Activated CD4-positive, alpha-beta T cell treated with anti-CD3 and anti-CD28 coated beads for 24 hours (primary cell): ENCODE measurements around the gene SRGN.
"Not testable (repeated sequence)": the region's sequence is repeated elsewhere in the genome, so short reads cannot be mapped to it uniquely, and the experiment has no call there.

Experiments
- DNase-seq, 2 donors: peaks; one replicate each; pipeline ENCODE4 v3.0.0-alpha.2; 2020; ENCODE audit warnings: low read depth in 2 of 2

Gene SRGN

GRCh38 chr10:69087590-69088470, at the start of gene SRGN:
Gene SRGN (plus strand): TSS chr10:69088103. CDS start chr10:69088158, 55 bp downstream.
- DNase-seq = peak; percentile 57 to 69

- not testable (repeated sequence) for DNase-seq
These were observed 47.0 kb upstream of the SRGN start for GRCh38 chr10:69040904-69041303.

- no peak for DNase-seq
These were observed 45.5 kb upstream of the SRGN start for GRCh38 chr10:69042417-69042816.

GRCh38 chr10:69042838-69043237, 45.1 kb upstream of the SRGN start:
- DNase-seq = no peak

GRCh38 chr10:69043931-69044531, 43.9 kb upstream of the SRGN start:
- DNase-seq = no peak

- no peak for DNase-seq
These were observed 43.4 kb upstream of the SRGN start for GRCh38 chr10:69044546-69044945.

DNA sequence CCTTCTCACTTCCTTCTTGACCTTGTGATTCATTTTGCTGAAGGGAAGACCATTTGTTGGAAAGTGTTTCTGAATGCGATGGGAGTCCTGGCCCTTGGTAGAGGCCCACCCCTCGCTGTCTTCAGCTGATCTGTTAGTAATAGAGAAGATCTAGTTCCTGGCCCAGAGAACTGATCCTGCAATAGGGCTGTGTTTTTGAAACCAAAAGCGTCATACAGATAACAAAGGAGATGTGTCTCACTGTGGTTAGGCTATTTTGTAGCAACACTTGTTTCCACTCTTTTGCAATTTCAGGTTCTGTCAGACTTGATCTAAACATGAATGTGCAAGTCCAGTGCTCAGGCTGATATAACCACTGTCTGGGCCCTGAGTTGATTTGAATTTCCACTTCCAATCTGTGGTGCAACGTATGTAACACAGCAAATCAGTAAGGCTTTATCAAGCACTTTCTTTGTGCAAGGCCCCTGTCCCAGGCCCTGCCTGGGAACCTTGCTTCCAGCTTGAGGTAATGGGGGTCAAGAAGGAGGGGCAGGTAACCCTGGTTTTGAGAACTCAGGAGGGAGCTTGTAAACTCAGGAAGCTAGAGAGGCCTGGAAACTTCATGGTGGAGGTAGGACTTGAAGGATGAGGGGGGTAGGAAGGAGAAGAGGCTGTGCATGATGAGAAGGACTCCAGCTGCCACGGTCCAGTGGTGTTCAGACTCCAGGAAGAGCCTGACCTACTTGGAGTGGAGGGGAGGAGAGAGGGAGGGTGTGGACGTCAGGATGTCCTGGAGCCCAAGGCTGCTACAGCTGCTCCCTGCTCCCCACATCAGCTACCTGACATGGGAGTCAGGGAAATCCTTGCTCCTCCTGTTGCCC, 42.2 kb upstream of the SRGN start:
- peak in 1 of 2 donors; percentile 17 for DNase-seq

DNA sequence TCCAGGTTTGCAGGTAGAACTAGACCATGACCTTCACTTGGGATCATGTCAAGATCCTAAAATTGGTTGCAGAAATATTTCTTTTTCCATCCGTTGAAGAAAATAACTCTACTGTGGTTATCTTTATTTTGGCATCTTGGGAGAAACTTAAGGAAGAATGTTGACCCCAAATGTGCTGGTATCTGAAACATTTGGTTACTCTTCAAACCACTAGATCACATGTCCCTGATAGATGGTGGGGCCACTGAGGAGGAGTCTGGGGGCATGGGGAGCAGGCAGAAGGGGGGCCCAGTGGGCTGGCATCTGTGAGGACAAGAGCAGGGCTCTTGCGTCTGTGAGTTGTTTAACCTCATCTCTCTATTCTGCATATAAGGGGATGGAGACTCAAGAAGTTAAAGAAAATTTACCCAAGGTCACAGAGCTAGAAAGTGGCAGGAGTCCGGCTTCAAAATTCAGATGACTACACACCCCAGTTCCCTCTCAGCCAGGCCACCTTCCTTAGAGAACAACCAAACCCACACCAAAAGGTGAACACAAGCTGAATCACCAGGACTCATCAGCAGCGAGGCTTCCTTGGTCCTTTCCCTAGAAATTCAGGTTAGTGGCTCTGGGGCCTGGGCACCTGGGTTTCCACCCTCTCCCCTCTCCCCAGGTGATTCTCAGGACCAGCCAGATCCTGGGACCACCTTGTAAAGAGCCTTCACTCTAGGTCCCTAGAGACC, 40.6 kb upstream of the SRGN start:
- DNase-seq = no peak

DNA sequence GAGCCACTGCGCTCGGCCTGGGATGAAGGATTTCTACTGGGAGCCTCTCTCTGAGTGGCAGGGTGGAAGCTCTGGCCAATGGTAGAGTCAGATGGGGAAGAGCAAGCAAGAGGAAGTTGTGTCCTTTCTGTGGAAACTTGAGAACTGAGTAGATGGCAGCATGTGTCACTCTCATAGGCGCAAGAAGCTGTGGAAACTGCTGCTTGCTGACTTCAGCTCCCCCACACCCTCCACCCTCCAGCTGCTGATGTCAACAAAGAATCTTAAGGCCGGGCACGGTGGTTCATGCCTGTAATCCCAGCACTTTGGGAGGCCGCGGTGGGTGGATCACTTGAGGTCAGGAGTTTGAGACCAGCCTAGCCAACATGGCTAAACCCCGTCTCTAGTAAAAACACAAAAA, 39.8 kb upstream of the SRGN start:
- no peak for DNase-seq

DNA sequence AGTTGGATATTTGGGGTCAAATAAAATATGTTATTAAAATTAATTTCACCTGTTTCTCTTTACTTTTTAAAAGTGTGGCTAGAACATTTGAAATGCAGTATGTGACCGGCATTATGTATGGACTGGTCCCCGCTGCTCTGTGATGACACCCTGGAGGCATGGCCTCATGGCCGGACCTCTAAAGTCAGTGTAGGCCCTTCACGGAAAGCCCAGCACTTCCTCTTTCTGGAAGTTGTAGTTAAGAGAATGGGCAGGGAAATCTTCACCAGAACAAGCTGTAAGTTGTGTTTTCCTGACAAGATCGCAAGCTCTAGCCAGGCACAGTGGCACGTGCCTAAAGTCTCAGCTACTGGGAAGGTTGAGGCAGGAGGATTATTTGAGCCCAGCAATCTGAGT, 38.3 kb upstream of the SRGN start:
- DNase-seq = no peak

DNA sequence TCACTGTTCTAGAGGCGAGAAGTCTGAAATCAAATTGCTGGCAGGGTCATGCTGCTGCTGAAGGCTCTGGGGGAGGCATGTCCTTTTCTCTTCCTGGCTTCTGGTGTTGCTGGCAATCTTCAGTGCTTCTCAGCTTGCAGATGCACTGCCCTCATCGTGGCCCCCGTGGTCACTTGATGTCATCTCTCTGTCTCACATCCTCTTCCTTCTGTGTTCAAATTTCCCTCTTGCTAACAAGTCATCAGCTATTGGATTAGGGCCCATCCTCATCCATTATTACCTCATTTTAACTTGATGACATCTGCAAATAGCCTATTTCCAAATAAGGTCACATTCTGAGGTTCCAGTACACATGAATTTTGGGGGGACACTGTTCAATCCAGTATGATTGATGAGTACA, 36.6 kb upstream of the SRGN start:
- no peak for DNase-seq

- no peak for DNase-seq
These were observed 36.0 kb upstream of the SRGN start for GRCh38 chr10:69051710-69052487.

- DNase-seq = no peak
These were observed 35.2 kb upstream of the SRGN start for GRCh38 chr10:69052736-69053135.

- DNase-seq = no peak
These were observed 32.7 kb upstream of the SRGN start for GRCh38 chr10:69055241-69055640.

DNA sequence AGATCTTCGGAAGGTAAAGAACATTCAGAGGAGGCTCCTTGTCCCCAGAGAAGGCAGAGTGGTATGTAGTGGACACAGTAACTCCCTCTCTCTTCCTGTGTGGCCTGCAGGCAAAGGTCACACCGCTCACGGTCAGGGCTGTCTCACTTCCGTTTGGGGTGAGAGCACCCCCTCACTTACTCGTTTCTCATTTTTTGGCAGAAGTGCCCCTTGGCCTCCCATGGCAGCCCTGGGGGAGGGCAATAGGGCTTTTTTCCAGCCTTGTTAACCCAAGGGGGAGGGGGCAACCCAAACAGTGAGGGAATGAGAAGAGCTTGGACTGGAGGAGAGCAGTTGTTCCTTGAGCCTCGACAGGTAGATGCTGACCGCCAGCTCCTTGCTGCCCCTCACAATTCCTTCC, 31.8 kb upstream of the SRGN start:
- no peak for DNase-seq

- no peak for DNase-seq
These were observed 31.2 kb upstream of the SRGN start for GRCh38 chr10:69056536-69057260.

GRCh38 chr10:69057261-69057950, 30.5 kb upstream of the SRGN start:
- no peak for DNase-seq

DNA sequence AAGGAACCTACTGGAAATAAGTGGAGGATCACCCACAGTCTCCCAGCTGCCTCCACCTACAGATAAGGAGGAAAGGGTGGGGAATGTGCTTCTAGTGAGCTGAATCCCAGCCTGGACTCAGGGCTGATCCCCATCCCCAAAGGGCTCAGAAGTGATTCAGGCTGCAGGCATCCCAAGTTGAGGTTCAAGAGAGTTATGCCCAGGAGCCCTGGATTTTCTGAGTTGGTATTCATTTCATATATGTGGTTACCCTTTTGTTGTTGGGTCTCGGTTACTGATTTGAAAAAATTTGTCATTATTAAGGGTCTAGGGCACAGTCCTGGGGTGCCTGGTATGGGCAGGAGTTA, 30.0 kb upstream of the SRGN start:
- DNase-seq = no peak

DNA sequence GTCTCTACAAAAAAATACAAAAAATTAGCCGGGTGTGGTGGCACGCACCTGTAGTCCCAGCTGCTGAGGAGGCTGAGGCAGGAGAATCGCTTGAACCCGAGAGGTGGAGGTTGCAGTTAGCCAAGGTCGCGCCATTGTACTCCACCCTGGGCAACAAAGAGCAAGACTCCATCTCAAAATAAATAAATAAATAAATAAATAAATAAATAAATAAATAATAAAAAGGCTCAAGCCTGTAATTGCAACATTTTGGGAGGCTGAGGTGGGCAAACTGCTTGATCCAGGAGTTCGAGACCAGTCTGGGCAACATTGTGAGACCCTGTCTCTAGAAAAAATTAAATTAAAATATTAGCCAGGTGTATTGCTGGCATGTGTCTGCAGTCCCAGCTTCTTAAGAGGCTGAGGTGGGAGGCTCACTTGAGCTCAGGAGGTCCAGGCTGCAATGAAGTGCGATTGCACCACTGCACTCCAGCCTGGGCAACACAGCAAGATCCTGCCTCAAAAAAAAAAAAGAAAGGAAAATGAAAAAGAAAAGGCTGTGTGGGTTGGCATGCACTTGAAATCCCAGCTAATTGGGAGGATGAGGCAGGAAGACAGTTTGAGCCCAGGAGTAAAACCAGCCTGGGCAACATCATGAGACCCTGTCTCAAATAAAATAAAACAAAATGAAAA, 27.6 kb upstream of the SRGN start:
- DNase-seq = no peak
